ENCODE measurements around the gene GLT6D1.

GLT6D1 gene

DNA sequence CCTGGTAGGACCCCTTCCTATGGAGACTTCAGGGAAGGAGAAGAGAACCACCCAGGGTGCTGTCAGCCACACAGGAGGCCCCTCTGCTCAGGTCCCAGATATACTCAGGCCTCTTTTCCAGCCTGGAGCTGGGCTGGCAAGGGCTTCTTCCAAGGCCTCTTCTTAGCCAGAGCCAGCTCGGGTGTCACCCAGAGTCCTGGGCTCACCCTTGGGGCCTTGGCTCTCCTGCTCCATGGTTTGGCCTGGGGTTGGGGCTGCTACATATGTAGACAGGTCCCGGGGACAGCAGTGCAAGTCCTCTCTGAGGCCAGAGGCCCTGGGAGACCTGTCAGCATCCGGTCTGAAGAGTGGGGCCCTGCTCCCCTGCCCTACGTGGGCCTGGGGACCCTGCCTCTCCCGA lies 55.0 kb downstream of the GLT6D1 start:
- H3K9me2 ChIP-seq (replicated peaks; ENCODE audit: insufficient read depth, low read length), result no peaks in the 10 kb centered on the region
- TF ChIP-seq CTCF (IDR thresholded peaks at IDR 0.05; ENCODE audit: low read length), result no peak
- H2AFZ ChIP-seq (ENCODE audit: low read length), result no peak overlapping the region
- no peak for DNase-seq
- no peak overlapping the region for H3K4me2 ChIP-seq (ENCODE audit: low read depth, low read length)
- no peak overlapping the region for H3K27ac ChIP-seq (ENCODE audit: low read length)
- no peaks in the 10 kb centered on the region for H3K36me3 ChIP-seq (replicated peaks; ENCODE audit: insufficient read depth, low read length)
- H3K27me3 ChIP-seq (replicated peaks; ENCODE audit: insufficient read depth, low read length), result no peaks in the 10 kb centered on the region
- no peaks in the 10 kb centered on the region for H4K20me1 ChIP-seq (ENCODE audit: insufficient read depth, low read length)
- no peak overlapping the region for H3K4me3 ChIP-seq (ENCODE audit: low read length)
- no peaks in the 10 kb centered on the region for H3K9me3 ChIP-seq (replicated peaks; ENCODE audit: insufficient read depth, low read length)
- no peaks in the 10 kb centered on the region for H3K79me2 ChIP-seq (ENCODE audit: low read length)
- H3F3A ChIP-seq (ENCODE audit: insufficient read depth, low read length), result peaks cover 16% of the 10 kb centered on the region
- no peak overlapping the region for H3K9ac ChIP-seq (ENCODE audit: low read length)
- H3K4me1 ChIP-seq (ENCODE audit: low read length), result peaks cover 23% of the 10 kb centered on the region

GRCh38 chr9:135583688-135584011 lies 55.7 kb downstream of the GLT6D1 start:
- Histone ChIP-seq H3K9ac (ENCODE audit: low read length) (no peak overlapping the region), H3K9me3 (replicated peaks; ENCODE audit: insufficient read depth, low read length) (no peaks in the 10 kb centered on the region), H3F3A (ENCODE audit: insufficient read depth, low read length) (peaks cover 22% of the 10 kb centered on the region), H3K4me1 (ENCODE audit: low read length) (peaks cover 26% of the 10 kb centered on the region), H3K36me3 (replicated peaks; ENCODE audit: insufficient read depth, low read length) (no peaks in the 10 kb centered on the region), H3K9me2 (replicated peaks; ENCODE audit: insufficient read depth, low read length) (no peaks in the 10 kb centered on the region), H3K4me2 (ENCODE audit: low read depth, low read length) (no peak overlapping the region), H4K20me1 (ENCODE audit: insufficient read depth, low read length) (no peaks in the 10 kb centered on the region), H2AFZ (ENCODE audit: low read length) (no peak overlapping the region), H3K27me3 (replicated peaks; ENCODE audit: insufficient read depth, low read length) (no peaks in the 10 kb centered on the region), H3K27ac (ENCODE audit: low read length) (no peak overlapping the region), H3K79me2 (ENCODE audit: low read length) (no peaks in the 10 kb centered on the region), H3K4me3 (ENCODE audit: low read length) (no peak overlapping the region)
- TF ChIP-seq CTCF (IDR thresholded peaks at IDR 0.05; ENCODE audit: low read length) (no peak), EZH2 (optimal IDR thresholded peaks at IDR 0.05; ENCODE audit: low read depth, low read length) (no peak), EZH2phosphoT487 (IDR thresholded peaks at IDR 0.05; ENCODE audit: low read length) (no peak)
- DNase-seq, result no peak

- Histone ChIP-seq H3K9me2 (replicated peaks; ENCODE audit: insufficient read depth, low read length) (no peaks in the 10 kb centered on the region), H3K36me3 (replicated peaks; ENCODE audit: insufficient read depth, low read length) (no peaks in the 10 kb centered on the region), H3F3A (ENCODE audit: insufficient read depth, low read length) (peaks cover 22% of the 10 kb centered on the region), H3K4me1 (ENCODE audit: low read length) (peaks cover 26% of the 10 kb centered on the region), H3K9ac (ENCODE audit: low read length) (no peak overlapping the region), H3K4me3 (ENCODE audit: low read length) (no peak overlapping the region), H3K27me3 (replicated peaks; ENCODE audit: insufficient read depth, low read length) (no peaks in the 10 kb centered on the region), H4K20me1 (ENCODE audit: insufficient read depth, low read length) (no peaks in the 10 kb centered on the region), H3K79me2 (ENCODE audit: low read length) (no peaks in the 10 kb centered on the region), H3K4me2 (ENCODE audit: low read depth, low read length) (no peak overlapping the region), H2AFZ (ENCODE audit: low read length) (no peak overlapping the region), H3K27ac (ENCODE audit: low read length) (no peak overlapping the region), H3K9me3 (replicated peaks; ENCODE audit: insufficient read depth, low read length) (no peaks in the 10 kb centered on the region)
- DNase-seq, result no peak
- no peak for TF ChIP-seq EZH2 (optimal IDR thresholded peaks at IDR 0.05; ENCODE audit: low read depth, low read length)
- no peak for TF ChIP-seq EZH2phosphoT487 (IDR thresholded peaks at IDR 0.05; ENCODE audit: low read length)
- no peak for TF ChIP-seq CTCF (IDR thresholded peaks at IDR 0.05; ENCODE audit: low read length)
Observed at GRCh38 chr9:135582966-135583687, 56.2 kb downstream of the GLT6D1 start.

Measured in MM.1S (cell line).